Skeletal muscle cell (primary cell): ENCODE measurements around the gene TSEN34.
A peak's percentile ranks its signal among the peaks of the same experiment; 100 is the strongest.

Experiments used
- DNase-seq: peaks from one replicate; pipeline ENCODE4 v3.0.0-alpha.2; 2010; ENCODE audit warnings: low read depth
- H3K4me3 ChIP-seq: 2 replicates; pipeline ENCODE4 v1.5.1; 2011; ENCODE audit warnings: low read depth, mild to moderate bottlenecking, control low read depth, low read length, moderate library complexity

TSEN34 gene

GRCh38 chr19:54191011-54191810, at the start of gene TSEN34:
Gene TSEN34, plus strand, starts transcription at chr19:54191308. Its CDS starts 57 bp downstream, at chr19:54191365.
- peak within 1 kb of the TSS; percentile 60 for H3K4me3 ChIP-seq

GRCh38 chr19:54141356-54141755, 49.8 kb upstream of the TSEN34 start:
- H3K4me3 ChIP-seq, result no peak overlapping the region
- DNase-seq, result no peak

More at GRCh38 chr19:54191011-54191810, at the start of gene TSEN34:
- DNase-seq, result peak; percentile 41

- DNase-seq, result no peak
- H3K4me3 ChIP-seq, result no peak overlapping the region
Measured at GRCh38 chr19:54142166-54142780, 48.8 kb upstream of the TSEN34 start.

- no peak for DNase-seq
- H3K4me3 ChIP-seq, result no peak overlapping the region
Measured at GRCh38 chr19:54145541-54146158, 45.5 kb upstream of the TSEN34 start.

- no peak overlapping the region for H3K4me3 ChIP-seq
- DNase-seq, result no peak
Measured at GRCh38 chr19:54147676-54148075, 43.4 kb upstream of the TSEN34 start.

GRCh38 chr19:54148158-54148557, 43.0 kb upstream of the TSEN34 start:
- DNase-seq, result no peak
- H3K4me3 ChIP-seq, result no peak overlapping the region

- H3K4me3 ChIP-seq, result no peak overlapping the region
Measured at GRCh38 chr19:54149021-54149812, 41.9 kb upstream of the TSEN34 start.

GRCh38 chr19:54151362-54152035, 39.6 kb upstream of the TSEN34 start:
- no peak overlapping the region for H3K4me3 ChIP-seq
- DNase-seq, result no peak

More at GRCh38 chr19:54149021-54149812, 41.9 kb upstream of the TSEN34 start:
- no peak for DNase-seq

GRCh38 chr19:54152267-54152666, 38.8 kb upstream of the TSEN34 start:
- DNase-seq, result no peak
- H3K4me3 ChIP-seq, result no peak overlapping the region

- no peak for DNase-seq
- H3K4me3 ChIP-seq, result no peak overlapping the region
Measured at GRCh38 chr19:54152878-54153524, 38.1 kb upstream of the TSEN34 start.

GRCh38 chr19:54153731-54154326, 37.3 kb upstream of the TSEN34 start:
- DNase-seq, result no peak
- H3K4me3 ChIP-seq, result no peak overlapping the region

- DNase-seq, result no peak
- no peak overlapping the region for H3K4me3 ChIP-seq
Measured at GRCh38 chr19:54154603-54155345, 36.3 kb upstream of the TSEN34 start.

- no peak for DNase-seq
- H3K4me3 ChIP-seq, result no peak overlapping the region
Measured at GRCh38 chr19:54155694-54156093, 35.4 kb upstream of the TSEN34 start.

- no peak for DNase-seq
- H3K4me3 ChIP-seq, result no peak overlapping the region
Measured at GRCh38 chr19:54156490-54156889, 34.6 kb upstream of the TSEN34 start.

- H3K4me3 ChIP-seq, result no peak overlapping the region
- no peak for DNase-seq
Measured at GRCh38 chr19:54156953-54157352, 34.2 kb upstream of the TSEN34 start.

GRCh38 chr19:54158812-54159351, 32.2 kb upstream of the TSEN34 start:
- DNase-seq, result no peak
- peak overlapping the region; percentile 68 for H3K4me3 ChIP-seq

- H3K4me3 ChIP-seq, result peak within 1 kb of the TSS; percentile 70
- DNase-seq, result peak; percentile 100
Measured at GRCh38 chr19:54159352-54160181, 31.5 kb upstream of the TSEN34 start, which contains the start of gene LENG1. Gene LENG1, minus strand, starts transcription at chr19:54159721. Its CDS starts 26 bp downstream, at chr19:54159695.
